HepG2 (cell line): Measurements from ENCODE around the gene ESPN. TPM values are rescaled to one million over a fixed set of nuclear protein-coding genes. Genes with fewer than 3 reads are reported as not detected.

Experiments used
- FOXA1 ChIP-seq, 2 experiments: fragments of 450-650 bp in 1 of 2; sonication (generic) in 1 of 2; formaldehyde crosslinking in 1 of 2; IDR thresholded peaks; 2 replicates each; pipeline versions ENCODE4 v1.4.0 to v1.6.1; 2016 to 2020; ENCODE audit warnings: missing genetic modification reagents in 1 of 2
- NFKB2 ChIP-seq: sonication (generic); formaldehyde crosslinking; IDR thresholded peaks from 2 replicates; pipeline ENCODE4 v1.4.0; 2020; ENCODE audit warnings: missing genetic modification reagents, borderline replicate concordance
- NR2F6 ChIP-seq, 2 experiments: IDR thresholded peaks; 2 replicates each; pipeline ENCODE4 v1.6.1; 2016; ENCODE audit warnings: antibody characterized with exemption in 1 of 2, mild to moderate bottlenecking in 1 of 2
- SMAD9 ChIP-seq: sonication (generic); formaldehyde crosslinking; IDR thresholded peaks from 2 replicates; pipeline ENCODE4 v1.5.1; 2020; ENCODE audit warnings: mild to moderate bottlenecking, missing genetic modification reagents
- SP5 ChIP-seq: IDR thresholded peaks from 2 replicates; pipeline ENCODE4 v1.6.1; 2016; ENCODE audit warnings: low read depth, borderline replicate concordance
- SPEN ChIP-seq: sonication (generic); formaldehyde crosslinking; IDR thresholded peaks from 2 replicates; pipeline ENCODE4 v1.5.1; 2020; ENCODE audit warnings: low read depth, mild to moderate bottlenecking, missing genetic modification reagents
- XRCC5 ChIP-seq: fragments of 200-400 bp; formaldehyde crosslinking; optimal IDR thresholded peaks from 2 replicates; pipeline ENCODE3; 2017; ENCODE audit warnings: mild to moderate bottlenecking, low read length
- ZMYM4 ChIP-seq: sonication (generic); formaldehyde crosslinking; IDR thresholded peaks from 2 replicates; pipeline ENCODE4 v1.8.1; 2023; ENCODE audit warnings: mild to moderate bottlenecking, missing genetic modification reagents
- ZNF326 ChIP-seq: sonication (generic); formaldehyde crosslinking; IDR thresholded peaks from 2 replicates; pipeline ENCODE4 v1.4.0; 2020; ENCODE audit warnings: missing genetic modification reagents, borderline replicate concordance
- ZNF354B ChIP-seq: sonication (generic); formaldehyde crosslinking; IDR thresholded peaks from 2 replicates; pipeline ENCODE4 v1.8.0; 2022; ENCODE audit warnings: mild to moderate bottlenecking, missing genetic modification reagents
- ZNF468 ChIP-seq: sonication (generic); formaldehyde crosslinking; IDR thresholded peaks from 2 replicates; pipeline ENCODE4 v1.8.0; 2022; ENCODE audit warnings: mild to moderate bottlenecking, moderate library complexity, missing genetic modification reagents
- polyA plus RNA-seq, 8 experiments: library from polyadenylated mRNA; depleted of rRNA in 3 of 8; stranded (reverse) in 7 of 8; unstranded in 1 of 8; fragments of >200 nt; fragmentation: Illumina TruSeq in 4 of 8; extraction: Trizol in 4 of 8; gene quantifications; 2 replicates each; pipeline versions ENCODE4 v1.2.1 to v1.2.3, GENCODE V29; 2011 to 2016; ENCODE audit warnings: low read depth in 4 of 8, missing spikeins in 1 of 8, mixed read lengths in 1 of 8; ENCODE audit not compliant: insufficient read depth in 1 of 8
- total RNA-seq, 5 experiments: library from RNA; depleted of rRNA; stranded (reverse); fragments of >200 nt; fragmentation: Illumina TruSeq; extraction: Trizol; gene quantifications; 2 replicates each; pipeline ENCODE4 v1.2.3, GENCODE V29; 2016; ENCODE audit warnings: low read depth in 1 of 5
- TF ChIP-seq, protein P1 (sequence below): sonication (generic); formaldehyde crosslinking; IDR thresholded peaks from 2 replicates; pipeline ENCODE4 v1.4.0; 2020; ENCODE audit warnings: missing genetic modification reagents, low read depth, mild to moderate bottlenecking, borderline replicate concordance
- TF ChIP-seq, protein P2 (sequence below): IDR thresholded peaks from 2 replicates; pipeline ENCODE4 v1.6.1; 2016; ENCODE audit warnings: low read depth, control low read depth
- TF ChIP-seq, protein P3 (sequence below): IDR thresholded peaks from 2 replicates; pipeline ENCODE4 v1.6.1; 2018; ENCODE audit warnings: missing genetic modification reagents, mild to moderate bottlenecking, missing compliant biosample characterization
- TF ChIP-seq, protein P4 (sequence below): sonication (generic); formaldehyde crosslinking; IDR thresholded peaks from 2 replicates; pipeline ENCODE4 v1.9.0; 2021; ENCODE audit warnings: missing genetic modification reagents, borderline replicate concordance
- TF ChIP-seq, protein P5 (sequence below): sonication (generic); formaldehyde crosslinking; IDR thresholded peaks from 2 replicates; pipeline ENCODE4 v1.4.0; 2020; ENCODE audit warnings: missing genetic modification reagents
- TF ChIP-seq, protein P6 (sequence below): sonication (generic); formaldehyde crosslinking; IDR thresholded peaks from 2 replicates; pipeline ENCODE4 v1.5.0; 2020; ENCODE audit warnings: missing genetic modification reagents

The ESPN gene
- total and polyA plus RNA-seq, 2 of the 13 experiments (the other 11 are each of a cell fraction or from before 2014, with no cell fraction given): 48.6 to 54.2 TPM

DNA sequence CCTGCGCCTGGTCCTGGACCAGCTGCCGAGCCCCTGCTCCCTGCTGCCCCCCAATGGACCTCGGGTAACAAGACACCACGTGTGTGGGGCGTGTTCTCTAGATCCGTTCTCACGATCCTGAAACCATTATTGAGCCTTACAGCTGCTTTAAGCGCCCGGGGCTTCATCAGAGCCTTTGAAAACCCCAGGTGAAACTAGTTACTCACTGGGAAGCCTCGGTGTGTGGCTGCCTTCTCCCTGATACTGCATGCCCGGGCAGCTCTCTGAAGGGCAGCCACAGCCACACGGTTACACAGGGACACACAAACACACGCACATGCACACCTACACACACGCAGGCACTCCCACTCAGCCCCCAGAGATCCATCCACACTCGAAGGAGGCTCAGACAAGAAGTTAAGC, 10.1 kb upstream of the ESPN start (continued):
- TF ChIP-seq SPEN (CRISPR knock-in tag): peak; percentile 13; the same call in 1 of the 2 replicates
- peak; percentile 66 for TF ChIP-seq XRCC5
- TF ChIP-seq ZMYM4 (CRISPR knock-in tag): 0 out of 2 replicates have a peak, but pooled peaks have one; percentile 31
- TF ChIP-seq ZNF326: no peak
- TF ChIP-seq ZNF354B (CRISPR knock-in tag): no peak
- TF ChIP-seq, protein P1, sequence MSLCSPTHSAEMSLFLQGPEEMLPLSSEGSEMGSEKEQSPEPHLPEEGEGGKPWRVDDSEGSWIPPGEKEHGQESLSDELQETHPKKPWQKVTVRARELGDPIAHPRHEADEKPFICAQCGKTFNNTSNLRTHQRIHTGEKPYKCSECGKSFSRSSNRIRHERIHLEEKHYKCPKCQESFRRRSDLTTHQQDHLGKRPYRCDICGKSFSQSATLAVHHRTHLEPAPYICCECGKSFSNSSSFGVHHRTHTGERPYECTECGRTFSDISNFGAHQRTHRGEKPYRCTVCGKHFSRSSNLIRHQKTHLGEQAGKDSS (CRISPR knock-in tag): 0 out of 2 replicates have a peak, but pooled peaks have one; percentile 63
- TF ChIP-seq, protein P2, sequence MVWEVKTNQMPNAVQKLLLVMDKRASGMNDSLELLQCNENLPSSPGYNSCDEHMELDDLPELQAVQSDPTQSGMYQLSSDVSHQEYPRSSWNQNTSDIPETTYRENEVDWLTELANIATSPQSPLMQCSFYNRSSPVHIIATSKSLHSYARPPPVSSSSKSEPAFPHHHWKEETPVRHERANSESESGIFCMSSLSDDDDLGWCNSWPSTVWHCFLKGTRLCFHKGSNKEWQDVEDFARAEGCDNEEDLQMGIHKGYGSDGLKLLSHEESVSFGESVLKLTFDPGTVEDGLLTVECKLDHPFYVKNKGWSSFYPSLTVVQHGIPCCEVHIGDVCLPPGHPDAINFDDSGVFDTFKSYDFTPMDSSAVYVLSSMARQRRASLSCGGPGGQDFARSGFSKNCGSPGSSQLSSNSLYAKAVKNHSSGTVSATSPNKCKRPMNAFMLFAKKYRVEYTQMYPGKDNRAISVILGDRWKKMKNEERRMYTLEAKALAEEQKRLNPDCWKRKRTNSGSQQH: 0 out of 2 replicates have a peak, but pooled peaks have one; percentile 25
- TF ChIP-seq, protein P3, sequence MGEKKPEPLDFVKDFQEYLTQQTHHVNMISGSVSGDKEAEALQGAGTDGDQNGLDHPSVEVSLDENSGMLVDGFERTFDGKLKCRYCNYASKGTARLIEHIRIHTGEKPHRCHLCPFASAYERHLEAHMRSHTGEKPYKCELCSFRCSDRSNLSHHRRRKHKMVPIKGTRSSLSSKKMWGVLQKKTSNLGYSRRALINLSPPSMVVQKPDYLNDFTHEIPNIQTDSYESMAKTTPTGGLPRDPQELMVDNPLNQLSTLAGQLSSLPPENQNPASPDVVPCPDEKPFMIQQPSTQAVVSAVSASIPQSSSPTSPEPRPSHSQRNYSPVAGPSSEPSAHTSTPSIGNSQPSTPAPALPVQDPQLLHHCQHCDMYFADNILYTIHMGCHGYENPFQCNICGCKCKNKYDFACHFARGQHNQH: peak; percentile 21; the same call in 1 of the 2 replicates
- TF ChIP-seq, protein P4, sequence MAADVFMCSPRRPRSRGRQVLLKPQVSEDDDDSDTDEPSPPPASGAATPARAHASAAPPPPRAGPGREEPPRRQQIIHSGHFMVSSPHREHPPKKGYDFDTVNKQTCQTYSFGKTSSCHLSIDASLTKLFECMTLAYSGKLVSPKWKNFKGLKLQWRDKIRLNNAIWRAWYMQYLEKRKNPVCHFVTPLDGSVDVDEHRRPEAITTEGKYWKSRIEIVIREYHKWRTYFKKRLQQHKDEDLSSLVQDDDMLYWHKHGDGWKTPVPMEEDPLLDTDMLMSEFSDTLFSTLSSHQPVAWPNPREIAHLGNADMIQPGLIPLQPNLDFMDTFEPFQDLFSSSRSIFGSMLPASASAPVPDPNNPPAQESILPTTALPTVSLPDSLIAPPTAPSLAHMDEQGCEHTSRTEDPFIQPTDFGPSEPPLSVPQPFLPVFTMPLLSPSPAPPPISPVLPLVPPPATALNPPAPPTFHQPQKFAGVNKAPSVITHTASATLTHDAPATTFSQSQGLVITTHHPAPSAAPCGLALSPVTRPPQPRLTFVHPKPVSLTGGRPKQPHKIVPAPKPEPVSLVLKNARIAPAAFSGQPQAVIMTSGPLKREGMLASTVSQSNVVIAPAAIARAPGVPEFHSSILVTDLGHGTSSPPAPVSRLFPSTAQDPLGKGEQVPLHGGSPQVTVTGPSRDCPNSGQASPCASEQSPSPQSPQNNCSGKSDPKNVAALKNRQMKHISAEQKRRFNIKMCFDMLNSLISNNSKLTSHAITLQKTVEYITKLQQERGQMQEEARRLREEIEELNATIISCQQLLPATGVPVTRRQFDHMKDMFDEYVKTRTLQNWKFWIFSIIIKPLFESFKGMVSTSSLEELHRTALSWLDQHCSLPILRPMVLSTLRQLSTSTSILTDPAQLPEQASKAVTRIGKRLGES: peak; percentile 90; the same call in 1 of the 2 replicates
- TF ChIP-seq, protein P5, sequence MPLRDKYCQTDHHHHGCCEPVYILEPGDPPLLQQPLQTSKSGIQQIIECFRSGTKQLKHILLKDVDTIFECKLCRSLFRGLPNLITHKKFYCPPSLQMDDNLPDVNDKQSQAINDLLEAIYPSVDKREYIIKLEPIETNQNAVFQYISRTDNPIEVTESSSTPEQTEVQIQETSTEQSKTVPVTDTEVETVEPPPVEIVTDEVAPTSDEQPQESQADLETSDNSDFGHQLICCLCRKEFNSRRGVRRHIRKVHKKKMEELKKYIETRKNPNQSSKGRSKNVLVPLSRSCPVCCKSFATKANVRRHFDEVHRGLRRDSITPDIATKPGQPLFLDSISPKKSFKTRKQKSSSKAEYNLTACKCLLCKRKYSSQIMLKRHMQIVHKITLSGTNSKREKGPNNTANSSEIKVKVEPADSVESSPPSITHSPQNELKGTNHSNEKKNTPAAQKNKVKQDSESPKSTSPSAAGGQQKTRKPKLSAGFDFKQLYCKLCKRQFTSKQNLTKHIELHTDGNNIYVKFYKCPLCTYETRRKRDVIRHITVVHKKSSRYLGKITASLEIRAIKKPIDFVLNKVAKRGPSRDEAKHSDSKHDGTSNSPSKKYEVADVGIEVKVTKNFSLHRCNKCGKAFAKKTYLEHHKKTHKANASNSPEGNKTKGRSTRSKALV (CRISPR knock-in tag): peak; percentile 69
- TF ChIP-seq ZNF468: no peak
- 0 out of 2 replicates have a peak, but pooled peaks have one; percentile 24 for TF ChIP-seq NFKB2 (CRISPR knock-in tag)
- TF ChIP-seq, protein P6, sequence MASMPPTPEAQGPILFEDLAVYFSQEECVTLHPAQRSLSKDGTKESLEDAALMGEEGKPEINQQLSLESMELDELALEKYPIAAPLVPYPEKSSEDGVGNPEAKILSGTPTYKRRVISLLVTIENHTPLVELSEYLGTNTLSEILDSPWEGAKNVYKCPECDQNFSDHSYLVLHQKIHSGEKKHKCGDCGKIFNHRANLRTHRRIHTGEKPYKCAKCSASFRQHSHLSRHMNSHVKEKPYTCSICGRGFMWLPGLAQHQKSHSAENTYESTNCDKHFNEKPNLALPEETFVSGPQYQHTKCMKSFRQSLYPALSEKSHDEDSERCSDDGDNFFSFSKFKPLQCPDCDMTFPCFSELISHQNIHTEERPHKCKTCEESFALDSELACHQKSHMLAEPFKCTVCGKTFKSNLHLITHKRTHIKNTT: no peak
- no peak for TF ChIP-seq NR2F6 (IDR thresholded peaks at IDR 0.05)
- no peak for TF ChIP-seq NR2F6 (CRISPR knock-in tag; IDR thresholded peaks at IDR 0.05)
- no peak for TF ChIP-seq FOXA1 (IDR thresholded peaks at IDR 0.05)
- TF ChIP-seq FOXA1 (CRISPR knock-in tag; IDR thresholded peaks at IDR 0.05): no peak
- TF ChIP-seq SMAD9 (CRISPR knock-in tag): no peak
- TF ChIP-seq SP5: 0 out of 2 replicates have a peak, but pooled peaks have one; percentile 39
